Measurements from ENCODE around the gene FSCN2.

The FSCN2 gene, protein sequence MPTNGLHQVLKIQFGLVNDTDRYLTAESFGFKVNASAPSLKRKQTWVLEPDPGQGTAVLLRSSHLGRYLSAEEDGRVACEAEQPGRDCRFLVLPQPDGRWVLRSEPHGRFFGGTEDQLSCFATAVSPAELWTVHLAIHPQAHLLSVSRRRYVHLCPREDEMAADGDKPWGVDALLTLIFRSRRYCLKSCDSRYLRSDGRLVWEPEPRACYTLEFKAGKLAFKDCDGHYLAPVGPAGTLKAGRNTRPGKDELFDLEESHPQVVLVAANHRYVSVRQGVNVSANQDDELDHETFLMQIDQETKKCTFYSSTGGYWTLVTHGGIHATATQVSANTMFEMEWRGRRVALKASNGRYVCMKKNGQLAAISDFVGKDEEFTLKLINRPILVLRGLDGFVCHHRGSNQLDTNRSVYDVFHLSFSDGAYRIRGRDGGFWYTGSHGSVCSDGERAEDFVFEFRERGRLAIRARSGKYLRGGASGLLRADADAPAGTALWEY

DNA sequence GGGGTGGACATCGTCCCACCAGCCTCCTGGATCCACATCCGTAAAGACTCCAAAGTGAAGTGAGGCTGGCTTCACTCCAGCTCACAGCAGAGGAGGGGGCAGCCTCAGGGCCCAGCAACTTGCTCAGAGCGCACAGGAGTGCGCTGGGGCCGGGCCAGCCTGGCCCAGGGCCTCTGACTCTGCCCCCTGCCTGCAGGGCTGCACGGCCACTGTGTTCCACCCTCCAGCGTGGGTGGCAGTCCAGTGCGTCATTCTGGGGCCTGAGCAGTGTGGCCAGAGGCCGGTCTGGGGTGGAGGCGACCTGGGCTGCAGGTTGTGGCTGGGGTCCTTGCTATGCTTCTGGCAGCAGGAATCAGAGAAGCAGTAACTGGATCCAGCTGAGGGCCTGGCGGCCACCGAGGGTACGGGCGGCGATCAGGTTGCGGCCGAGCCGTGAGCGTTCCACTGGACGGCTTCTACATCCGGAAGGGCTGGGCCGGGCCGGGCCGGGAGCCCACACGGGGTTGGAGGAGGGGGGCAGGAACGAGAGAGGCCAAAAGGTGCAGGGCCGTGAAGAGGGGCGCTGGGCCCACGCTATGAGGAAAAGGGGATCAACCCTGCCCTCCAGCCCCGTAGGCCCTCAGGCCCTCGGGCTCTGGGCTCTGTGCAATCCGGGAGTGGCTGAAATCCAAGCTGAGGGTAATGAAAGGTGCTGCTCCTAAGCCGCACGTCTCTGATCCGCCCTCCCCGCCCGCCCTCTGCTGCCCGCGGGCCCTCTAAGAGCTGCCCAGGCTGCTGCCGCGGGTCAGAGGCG, at the start of gene FSCN2:
FSCN2 (plus strand) TSS at position 787 of the 793 bp plus-strand sequence. CDS start 155 bp downstream, outside the sequence.
- no peak for DNase-seq (ENCODE audit: low spot score)

DNA sequence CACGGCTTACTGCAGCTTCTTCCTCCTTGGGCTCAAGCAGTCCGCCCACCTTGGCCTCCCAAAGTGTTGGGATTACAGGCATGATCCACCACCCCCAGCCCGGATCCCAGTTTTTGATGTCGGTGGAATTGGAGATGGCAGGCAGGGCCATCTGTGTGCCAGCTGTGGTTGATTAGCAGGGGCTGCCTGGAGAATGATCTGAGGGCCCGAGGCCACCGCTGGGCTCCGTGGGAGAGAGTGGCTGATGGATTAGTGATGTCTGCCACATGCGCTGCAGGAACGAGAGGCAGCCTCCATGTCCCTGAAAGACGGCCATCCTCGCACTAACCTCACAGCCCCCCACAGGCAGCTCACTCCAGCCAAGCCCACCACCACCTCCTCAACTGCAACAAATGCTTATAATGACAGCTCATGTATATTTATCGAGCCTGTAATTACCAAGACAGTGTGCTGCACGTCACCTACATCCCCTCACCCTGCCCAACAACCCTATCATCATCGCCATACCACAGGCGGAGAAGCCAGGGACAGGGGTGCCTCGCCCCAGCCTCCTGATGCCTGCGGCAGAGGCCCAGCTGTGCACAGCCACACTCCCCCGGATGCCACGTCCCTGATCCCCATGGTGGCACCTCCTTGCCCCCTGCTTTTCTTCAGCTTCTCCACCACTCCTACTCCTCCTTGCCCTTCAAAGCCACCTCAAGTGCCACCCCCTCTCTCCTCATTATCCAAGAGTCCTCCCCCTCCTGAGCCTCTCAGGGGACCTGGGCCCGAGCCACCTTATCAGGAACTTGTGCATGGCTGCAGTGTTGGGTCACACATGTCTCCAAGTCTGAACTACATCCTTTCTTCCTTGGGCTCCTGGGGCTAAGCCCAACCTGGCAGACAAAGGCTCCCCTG, 48.8 kb upstream of the FSCN2 start:
- no peak for DNase-seq (ENCODE audit: low spot score)

DNA sequence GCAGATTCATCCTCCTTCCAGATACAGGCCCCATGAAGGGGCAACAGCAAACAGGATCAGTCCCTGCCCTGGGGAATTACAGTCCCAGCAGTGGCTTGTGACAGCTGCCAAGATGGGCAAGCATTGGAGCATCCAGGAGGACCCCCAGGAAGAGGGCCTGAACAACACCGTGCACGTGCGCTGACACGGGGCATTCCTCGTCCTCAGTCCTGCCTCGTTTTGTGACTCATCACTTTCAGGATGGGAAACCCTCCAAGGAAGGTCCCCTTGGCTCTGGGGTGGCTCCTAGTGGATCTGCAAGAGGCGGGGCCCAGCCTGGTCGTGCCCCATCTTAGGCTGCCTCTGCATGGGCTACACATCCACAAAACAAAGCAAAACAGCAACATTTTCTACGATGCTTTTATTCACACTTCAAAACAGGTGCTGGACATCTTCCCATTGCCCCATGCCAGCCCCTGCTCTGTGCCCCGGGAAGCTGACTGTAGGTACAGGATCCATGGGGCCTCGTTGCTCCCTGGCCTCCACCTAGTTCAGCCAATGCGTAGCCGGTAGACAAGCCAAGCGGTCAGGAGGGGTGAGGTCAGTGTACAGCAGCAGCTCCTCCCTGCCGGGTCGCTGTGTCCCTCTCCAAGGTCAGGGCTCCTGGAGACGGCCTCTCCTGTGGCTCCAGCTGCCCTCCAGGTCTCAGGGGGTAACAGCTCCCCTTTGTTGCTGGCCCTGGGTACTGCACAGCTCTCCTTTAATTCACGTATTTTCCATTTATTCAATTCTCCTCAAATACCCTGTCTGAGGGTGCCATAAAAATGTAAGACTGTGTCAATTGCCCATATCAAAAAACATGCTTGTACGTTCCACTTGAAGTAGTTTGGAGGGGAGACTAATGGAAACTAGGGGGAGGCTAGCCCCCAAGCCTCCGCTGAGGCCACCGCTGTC, 47.8 kb upstream of the FSCN2 start:
- DNase-seq (ENCODE audit: low spot score), result peak; percentile 67

DNA sequence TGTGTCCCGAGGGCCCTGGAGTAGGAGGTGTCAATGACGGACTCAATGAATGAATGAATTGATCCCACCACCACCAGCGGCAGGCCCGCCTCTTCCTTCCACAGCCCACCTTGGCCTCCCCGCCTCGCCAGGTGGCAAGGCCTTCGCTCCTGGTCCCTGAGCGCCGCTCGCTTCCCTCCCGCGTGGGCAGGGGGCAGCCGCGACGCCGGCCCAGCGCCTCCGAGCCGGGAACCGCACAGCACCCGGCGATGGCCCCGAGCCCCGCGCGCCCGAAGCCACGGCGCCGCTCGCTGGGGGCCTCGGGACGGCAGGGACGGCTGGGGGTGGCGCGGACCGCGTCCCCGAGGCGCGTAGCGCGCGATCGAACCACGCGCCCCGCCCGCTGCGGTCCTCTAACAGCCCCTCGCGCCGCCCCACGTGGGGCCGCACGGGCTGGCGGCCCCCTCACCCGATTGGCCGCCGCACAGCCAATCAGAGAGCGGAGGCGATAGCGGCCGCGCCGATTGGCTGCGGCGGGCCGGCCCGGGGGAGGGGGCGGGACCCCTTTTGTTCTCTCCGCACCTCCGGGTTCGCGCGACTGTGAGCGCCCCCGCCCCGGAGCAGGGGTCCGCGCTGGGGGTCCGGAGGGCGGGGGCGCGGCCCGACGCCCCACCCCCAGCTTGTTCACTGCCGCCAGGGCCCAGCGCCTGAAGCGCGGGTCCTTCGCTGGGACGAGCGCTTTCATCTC, 46.9 kb upstream of the FSCN2 start:
- peak; percentile 95 for DNase-seq (ENCODE audit: low spot score)

DNA sequence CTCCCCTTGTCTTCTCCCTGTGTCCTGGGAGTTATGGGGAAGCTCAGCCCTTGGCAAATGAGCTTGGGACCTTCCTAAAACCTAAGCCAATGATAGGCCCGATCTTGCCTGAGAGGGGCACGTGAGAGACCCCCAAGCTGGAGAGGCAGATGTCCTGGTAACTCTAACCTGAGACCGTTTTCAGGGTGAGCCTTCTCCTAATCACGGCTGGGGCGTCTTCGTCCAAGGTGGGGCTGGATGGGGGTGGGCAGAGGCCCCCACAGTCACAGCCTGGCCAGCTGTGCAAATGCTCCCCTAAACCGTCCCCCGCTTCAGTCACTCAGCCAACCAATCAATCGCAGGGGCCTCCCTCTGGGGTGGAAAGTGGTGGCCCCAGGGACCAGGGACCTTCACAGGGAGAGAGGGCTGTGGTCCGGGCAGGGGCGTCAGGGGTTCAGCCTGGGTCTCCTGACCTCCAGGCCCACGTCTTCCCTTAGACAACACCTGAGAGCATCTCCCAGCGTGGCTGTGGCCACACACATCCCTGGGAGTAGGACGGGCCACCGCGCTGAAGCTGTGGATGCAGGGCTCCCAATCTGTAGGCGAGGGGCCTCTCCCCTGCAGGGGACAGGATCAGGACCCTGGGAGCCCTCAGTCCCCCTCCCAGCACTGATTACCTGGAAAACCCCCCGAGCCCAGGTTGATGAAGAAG, 46.2 kb upstream of the FSCN2 start:
- no peak for DNase-seq (ENCODE audit: low spot score)

DNA sequence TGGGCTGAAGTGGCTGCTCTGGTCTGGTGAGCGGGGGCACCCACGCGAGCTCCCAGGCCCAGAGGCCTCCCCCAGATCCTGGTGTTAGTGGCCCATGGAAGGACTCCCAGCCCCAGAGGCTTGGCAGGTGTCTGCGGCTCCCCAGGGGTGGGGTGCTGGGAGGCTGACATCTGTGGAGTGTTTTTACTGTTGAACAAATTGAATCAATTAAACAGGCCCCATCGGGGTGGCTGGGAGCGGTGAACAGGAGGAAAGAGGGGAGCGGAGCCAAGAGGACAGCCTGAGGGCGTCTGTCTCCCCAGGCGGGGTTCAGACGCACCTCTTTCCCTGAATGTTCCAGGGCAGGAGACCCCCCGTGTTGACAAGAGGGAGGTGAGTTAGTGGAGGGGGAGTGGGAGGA, 45.5 kb upstream of the FSCN2 start:
- no peak for DNase-seq (ENCODE audit: low spot score)

DNA sequence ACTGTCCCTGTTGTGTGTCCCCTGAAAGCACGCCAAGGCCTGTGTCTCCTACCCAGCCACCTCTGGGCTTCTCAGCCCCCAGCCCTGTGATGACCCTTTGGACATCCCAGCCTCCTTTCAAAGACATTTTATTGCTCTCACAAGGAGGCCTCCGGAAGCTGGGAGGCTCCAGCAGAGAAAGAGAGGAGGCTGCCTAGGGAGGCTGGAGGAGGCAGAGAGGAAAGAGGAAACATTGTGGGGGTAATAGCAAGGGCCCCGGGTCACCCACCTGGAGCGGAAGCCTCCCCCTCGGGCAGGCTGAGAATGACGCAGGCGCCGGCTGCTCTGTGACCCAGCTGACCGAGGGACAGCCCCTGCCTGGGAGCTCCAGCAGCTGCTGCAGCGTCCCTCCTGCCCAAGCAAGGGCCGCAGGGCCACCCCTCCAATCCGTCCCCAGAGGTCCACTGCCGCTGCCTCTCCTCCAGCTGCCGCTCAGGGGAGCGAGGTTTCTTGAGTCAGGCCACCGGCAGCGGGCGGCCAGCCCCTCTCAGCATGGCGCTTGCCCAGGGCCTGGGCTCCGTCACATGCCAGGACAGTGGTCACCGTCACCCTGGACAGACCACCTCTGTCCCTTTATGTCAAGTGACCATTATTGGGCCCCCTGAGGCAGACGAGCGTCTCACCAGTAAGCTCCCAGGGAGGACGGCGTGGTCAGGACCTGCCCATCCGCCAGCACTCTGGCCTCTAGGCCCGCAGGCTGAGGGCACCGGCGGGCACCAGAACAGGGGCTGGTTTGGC, 44.9 kb upstream of the FSCN2 start:
- DNase-seq (ENCODE audit: low spot score), result no peak

DNA sequence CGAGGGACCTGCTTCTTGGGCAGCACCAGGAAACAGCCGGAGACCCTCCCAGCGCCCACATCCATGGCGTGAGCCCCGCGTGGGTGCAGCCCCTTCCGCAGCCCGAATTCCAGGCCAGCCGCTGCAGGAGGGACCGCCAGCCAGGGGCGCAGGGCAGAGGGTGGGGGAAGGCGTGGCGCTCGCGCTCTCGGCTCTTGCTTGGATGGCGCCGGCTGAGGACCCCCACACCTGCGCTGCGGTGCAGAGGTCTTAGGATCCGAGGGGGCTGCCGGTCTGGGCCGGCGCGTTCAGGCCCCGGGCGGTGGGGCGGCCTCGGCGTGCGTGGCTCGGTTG, 44.3 kb upstream of the FSCN2 start:
- no peak for DNase-seq (ENCODE audit: low spot score)

DNA sequence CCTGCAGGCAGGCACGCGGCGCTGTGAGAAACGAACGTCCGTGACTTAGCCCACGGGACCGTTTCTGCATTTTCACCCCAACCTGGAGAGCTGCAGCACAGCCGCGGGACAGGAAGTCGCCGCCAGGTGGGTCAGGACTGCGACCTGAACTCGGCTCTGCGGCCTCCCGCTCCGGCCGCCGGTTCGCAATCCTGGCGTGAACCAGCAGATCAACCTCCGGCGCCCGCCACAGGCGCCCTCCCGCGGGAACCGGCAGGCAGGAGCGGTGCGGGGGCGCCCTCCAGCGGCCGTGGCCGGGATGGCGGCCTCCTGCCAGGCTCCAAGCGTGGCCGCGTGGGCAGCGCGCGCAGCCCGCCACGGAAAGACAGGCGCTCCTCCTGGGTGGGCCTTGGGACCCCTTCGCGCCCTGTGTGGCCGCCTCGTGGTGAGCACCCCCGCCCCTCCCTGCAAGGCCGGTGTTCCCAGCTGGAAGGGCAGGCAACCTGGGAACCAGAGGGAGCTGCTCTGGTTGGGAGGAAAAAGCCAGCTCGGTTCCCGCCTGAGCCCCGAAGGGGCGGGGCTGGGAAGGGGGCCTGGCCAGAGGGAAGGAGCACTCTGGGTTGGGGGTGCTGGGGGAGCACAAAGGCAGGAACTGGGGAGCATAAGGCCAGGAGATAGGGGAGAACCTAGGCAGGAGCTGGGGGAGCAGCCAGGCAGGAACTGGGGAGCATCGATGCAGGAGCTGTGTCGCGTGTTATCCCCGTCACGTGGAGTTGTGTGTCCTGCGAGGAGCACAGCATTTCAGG, 43.8 kb upstream of the FSCN2 start:
- peak; percentile 87 for DNase-seq (ENCODE audit: low spot score)

DNA sequence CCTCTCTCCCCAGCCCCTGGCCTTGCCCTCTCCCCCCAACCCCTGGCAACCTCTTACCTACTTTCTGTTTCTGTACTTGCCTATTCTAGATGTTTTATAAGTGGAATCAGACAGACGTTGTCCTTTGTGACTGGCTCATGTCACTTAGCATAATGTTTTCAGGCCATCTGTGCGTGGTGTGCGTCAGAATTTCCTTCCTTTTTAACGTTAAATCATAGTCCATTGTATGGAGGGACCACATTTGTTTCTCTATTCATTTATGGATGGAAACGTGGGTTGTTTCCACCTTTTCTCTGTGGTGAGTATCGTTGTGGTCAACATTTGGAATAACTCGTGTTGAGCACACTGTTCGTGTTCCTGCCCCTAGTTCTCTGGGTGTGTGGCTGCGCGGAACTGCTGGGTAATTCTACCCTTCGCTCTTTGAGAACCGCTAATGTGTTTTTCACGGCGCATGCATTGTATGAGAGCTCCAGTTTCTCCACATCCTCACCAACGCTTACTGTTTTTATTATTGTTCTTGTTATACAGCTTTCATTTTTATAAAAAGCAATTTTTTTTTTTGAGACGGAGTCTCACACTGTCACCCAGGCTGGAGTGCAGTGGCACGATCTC, 41.9 kb upstream of the FSCN2 start:
- no peak for DNase-seq (ENCODE audit: low spot score)

DNA sequence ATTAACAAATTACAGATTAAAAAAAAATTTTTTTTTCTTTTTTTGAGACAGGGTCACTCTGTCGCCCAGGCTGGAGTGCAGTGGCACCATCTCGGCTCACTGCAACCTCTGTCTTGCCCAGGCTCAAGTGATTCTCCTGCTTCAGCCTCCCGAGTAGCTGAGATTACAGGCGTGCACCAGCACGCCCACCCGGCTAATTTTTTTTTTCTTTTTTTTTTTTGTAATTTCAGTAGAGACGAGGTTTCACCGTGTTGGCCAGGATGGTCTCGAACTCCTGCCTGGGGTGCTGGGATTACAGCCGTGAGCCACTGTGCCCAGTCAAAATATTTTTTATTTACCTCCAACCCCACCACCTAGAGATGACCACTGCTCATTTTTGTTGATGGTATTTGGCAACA, 41.1 kb upstream of the FSCN2 start:
- no peak for DNase-seq (ENCODE audit: low spot score)

DNA sequence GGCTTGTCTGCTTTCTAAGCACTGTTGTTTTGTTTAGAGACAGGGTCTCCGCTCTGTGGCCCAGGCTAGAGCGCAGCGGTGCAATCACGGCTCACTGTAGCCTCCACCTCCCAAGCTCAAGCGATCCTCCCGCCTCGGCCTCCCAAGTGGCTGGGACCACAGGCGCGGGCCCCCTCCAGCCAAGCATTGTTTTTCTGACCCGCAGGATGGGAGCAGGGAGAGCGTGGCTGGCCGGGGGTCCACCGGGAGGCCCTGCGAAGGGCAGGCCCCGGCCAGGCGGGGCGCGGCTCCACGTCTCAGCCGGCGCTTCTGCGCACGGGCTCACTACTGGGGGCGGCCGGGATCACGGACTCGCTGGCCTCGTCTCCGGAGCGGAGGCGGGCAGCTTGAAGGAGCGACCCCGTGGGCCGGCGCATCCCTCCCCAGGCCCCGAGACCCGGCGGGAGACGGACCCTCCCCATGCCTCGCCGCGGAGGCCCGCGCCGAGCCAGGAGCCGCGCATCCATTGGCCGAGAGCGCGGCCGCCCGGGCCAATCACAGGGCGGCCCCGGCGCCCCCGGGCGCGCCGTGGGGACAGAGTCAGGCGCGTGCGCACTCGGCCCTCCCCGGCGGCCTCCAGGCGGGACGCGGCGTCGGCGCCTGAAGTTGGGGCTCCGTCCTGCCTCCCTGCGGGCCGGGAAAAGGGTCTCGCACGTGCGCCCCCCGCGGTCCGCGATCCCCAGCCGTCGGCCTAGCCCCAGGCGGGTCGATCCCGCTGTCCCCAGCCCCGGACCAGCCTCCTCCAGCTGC, 40.5 kb upstream of the FSCN2 start:
- peak; percentile 97 for DNase-seq (ENCODE audit: low spot score)

DNA sequence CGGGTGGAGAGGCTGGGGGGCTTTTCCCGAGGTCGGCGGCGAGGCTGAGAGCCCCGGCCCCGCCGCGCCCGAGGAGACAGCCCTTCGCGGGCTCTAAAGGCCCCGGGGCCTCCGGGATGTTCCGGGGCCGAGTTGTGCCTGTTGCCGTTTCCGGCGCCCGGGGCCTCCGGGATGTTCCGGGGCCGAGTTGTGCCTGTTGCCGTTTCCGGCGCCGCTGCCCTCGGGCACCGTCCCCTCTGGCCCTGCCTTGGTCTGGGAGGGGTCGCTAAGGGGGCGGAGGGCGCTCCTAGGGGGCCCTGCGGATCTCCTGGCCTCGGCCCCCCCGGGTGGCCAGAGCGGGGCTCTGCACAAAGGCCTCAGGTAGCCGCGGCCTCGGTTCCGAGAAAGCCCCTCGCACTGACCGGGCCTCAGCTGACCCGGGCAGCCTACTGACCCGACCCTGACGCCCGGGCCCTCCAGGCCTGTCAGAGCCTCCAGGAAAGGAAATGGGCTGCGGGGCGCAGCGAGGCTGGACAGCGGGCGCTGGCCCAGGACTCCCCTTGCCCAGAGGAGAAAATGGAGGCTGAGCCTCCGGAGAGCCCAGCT, 39.8 kb upstream of the FSCN2 start:
- no peak for DNase-seq (ENCODE audit: low spot score)

DNA sequence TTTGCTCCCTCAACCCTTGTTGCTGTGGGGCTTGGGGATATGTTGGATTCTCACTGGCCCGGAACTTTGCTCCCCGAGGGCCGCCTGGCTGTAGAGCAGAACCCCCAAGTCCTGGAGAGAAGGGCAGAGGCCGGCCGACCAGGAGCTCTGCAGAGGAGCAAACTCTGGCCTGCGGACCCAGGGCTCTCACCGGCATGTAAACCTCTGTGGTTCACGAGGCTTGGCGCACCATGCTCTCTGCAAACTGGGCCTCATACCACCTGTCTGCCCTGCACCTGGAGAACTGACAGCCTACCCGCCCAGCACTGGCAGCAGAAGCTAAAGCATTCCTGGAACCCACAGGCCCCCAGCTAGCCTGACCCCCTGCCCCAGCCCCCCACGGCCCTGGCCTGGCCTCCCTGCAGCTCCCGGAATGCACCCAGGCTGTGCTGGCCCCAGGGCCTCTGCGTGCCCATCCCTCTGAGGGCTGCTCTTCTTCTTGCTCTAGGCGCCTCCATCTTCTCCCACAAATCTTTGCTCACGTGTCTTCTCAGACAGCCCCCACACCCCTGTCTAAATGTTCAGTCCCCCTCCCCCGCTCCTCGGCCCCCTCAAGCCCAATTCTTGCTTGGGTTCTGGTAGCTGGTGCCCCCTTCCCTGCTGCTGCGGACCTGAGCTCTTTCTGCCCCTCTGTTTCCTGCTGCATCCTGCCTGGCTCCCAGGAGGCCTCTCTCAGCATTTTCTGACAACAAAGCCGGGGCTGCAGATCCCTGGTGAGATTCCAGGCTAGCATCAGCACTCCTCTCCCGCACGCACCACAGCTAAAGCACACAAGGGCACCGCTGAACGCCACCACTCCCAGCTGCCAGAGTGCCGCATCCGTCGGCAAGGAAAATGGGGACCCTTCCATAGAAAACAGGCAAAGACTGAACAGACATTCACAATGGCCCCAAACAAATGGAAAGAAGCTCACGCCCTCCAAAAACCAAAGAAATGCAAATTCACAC, 38.9 kb upstream of the FSCN2 start:
- DNase-seq (ENCODE audit: low spot score), result no peak
